EH (cell line): ENCODE results near the gene HAUS1.
"Not testable (repeated sequence)": the region's sequence is repeated elsewhere in the genome, so short reads cannot be mapped to it uniquely, and the experiment has no call there.

Experiments used
- DNase-seq: peaks from one replicate; pipeline ENCODE4 v3.0.0-alpha.2; 2015; ENCODE audit warnings: low read depth

Gene HAUS1

GRCh38 chr18:46104128-46104911, at the start of gene HAUS1:
TSS of gene HAUS1 (plus strand) at chr18:46104385. CDS start at chr18:46104412, 27 bp downstream.
- peak; percentile 82 for DNase-seq

GRCh38 chr18:46054956-46055837, 49.0 kb upstream of the HAUS1 start:
- DNase-seq: no peak

GRCh38 chr18:46055838-46056230, 48.4 kb upstream of the HAUS1 start:
- DNase-seq: no peak

- no peak for DNase-seq
Measured at GRCh38 chr18:46060359-46060841, 43.8 kb upstream of the HAUS1 start.

- no peak for DNase-seq
Measured at GRCh38 chr18:46061387-46061786, 42.8 kb upstream of the HAUS1 start.

GRCh38 chr18:46061796-46062195, 42.4 kb upstream of the HAUS1 start:
- DNase-seq: no peak

GRCh38 chr18:46062781-46063180, 41.4 kb upstream of the HAUS1 start:
- no peak for DNase-seq

- DNase-seq: peak; percentile 59
Measured at GRCh38 chr18:46067438-46068007, 36.7 kb upstream of the HAUS1 start.

GRCh38 chr18:46068763-46069162, 35.4 kb upstream of the HAUS1 start:
- peak; percentile 15 for DNase-seq

- peak; percentile 25 for DNase-seq
Measured at GRCh38 chr18:46069524-46069923, 34.7 kb upstream of the HAUS1 start.

- DNase-seq: no peak
Measured at GRCh38 chr18:46070232-46070631, 34.0 kb upstream of the HAUS1 start.

- DNase-seq: no peak
Measured at GRCh38 chr18:46070815-46071652, 33.2 kb upstream of the HAUS1 start.

- peak; percentile 71 for DNase-seq
Measured at GRCh38 chr18:46071653-46072375, 32.4 kb upstream of the HAUS1 start, which contains the start of gene PSTPIP2. TSS of gene PSTPIP2 (minus strand) at chr18:46072260. CDS start at chr18:46072188, 72 bp downstream.

GRCh38 chr18:46072376-46072867, 31.8 kb upstream of the HAUS1 start:
- DNase-seq: no peak

GRCh38 chr18:46072959-46073358, 31.2 kb upstream of the HAUS1 start:
- no peak for DNase-seq

GRCh38 chr18:46073474-46074331, 30.5 kb upstream of the HAUS1 start:
- peak; percentile 77 for DNase-seq

- DNase-seq: no peak
Measured at GRCh38 chr18:46079336-46079735, 24.8 kb upstream of the HAUS1 start.

- no peak for DNase-seq
Measured at GRCh38 chr18:46080156-46080555, 24.0 kb upstream of the HAUS1 start.

GRCh38 chr18:46084431-46084830, 19.8 kb upstream of the HAUS1 start:
- DNase-seq: no peak

GRCh38 chr18:46088501-46088900, 15.7 kb upstream of the HAUS1 start:
- DNase-seq: not testable (repeated sequence)
